Fibroblast of skin of scalp (primary cell): ENCODE measurements around the gene MTA3.

Experiments
- DNase-seq: peaks from one replicate; pipeline ENCODE4 v3.0.0-alpha.2; 2013

Gene MTA3

GRCh38 chr2:42791606-42792005 lies 223.2 kb downstream of the MTA3 start:
- DNase-seq: no peak

GRCh38 chr2:42792087-42792582 lies 223.7 kb downstream of the MTA3 start:
- peak; percentile 34 for DNase-seq

DNA sequence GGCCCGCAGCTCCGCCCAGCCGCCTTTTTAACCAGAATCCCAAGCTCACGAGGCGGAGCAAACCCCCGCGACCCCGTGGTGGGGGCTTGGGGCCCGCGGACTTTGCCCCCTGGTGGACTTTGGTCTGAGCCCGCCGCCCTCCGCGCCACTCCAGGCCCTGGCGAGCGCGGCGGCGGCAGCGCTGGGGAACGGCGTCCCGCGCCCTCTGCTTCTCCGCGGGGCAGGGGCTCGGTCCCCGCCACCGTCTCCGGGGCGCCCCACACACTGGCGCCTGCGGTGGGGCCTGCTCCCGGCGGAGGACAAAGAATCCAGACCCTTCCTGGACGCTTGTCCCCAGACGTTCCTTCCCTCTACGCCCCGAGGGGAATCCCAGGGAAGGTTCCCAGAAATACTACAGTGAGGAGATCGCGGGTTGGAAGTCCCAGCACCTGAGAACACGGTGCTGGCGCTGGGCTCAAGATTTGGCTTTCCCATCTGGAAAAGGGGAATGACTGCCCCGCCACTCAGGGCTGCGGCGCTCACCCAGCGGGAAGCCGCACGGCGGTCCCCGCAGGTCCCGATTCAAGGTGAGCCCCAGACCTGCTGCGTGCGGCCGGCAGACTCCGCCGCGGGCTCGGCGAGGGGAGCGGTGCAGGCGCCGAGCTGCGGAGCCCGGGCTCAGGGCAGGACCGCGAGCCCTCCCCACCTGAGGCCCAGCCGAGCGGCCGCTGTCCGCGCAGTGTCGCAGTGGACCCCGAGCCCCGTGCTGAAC lies 224.3 kb downstream of the MTA3 start, which contains the start of gene HAAO:
HAAO (minus strand) TSS at position 1 of the 751 bp plus-strand sequence. CDS start 47 bp downstream, outside the sequence.
- DNase-seq: no peak

DNA sequence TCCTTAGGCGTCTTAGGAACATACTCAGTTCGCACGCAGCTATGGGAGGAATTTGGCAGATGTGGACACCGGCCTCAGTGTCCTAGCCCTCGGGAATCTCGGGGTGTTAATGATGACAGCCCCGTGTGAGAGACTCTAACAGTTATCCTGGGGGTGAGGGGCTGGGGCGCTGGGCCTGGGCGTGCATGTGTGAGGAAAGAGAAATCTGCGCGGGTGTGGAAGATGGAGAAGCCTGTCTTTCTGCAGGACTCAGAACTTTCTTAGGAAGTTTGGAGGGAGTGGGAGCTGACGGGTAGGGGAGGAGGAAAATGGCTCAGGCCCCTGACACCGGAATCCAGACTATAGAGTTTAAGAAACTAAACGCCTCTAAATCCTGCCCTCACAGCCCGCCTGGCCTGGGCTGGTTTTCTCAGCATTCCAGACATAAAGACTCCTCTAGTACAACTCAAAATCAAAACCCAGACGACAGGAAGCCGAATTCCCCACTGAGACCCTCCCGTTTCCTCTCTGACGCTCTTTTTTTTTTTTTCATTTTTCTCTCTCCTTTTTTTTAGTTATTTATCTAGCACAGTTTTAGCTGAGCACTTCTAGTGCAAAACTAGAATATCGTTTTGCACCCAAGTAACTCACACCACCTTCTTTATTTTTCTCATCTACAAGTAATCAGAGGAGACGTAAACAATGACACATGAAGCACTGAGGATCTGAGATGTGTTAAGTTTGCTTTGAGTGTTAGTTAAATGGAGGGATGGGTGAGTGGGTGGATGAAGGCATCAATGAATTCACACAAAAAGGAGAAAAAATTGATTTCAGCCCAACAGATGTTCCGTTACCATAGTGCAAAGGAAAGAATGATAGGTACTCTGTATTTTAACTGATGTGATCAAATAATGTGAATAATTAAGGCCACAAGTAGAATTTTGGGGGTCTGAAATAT lies 225.2 kb downstream of the MTA3 start:
- DNase-seq: peak; percentile 72

DNA sequence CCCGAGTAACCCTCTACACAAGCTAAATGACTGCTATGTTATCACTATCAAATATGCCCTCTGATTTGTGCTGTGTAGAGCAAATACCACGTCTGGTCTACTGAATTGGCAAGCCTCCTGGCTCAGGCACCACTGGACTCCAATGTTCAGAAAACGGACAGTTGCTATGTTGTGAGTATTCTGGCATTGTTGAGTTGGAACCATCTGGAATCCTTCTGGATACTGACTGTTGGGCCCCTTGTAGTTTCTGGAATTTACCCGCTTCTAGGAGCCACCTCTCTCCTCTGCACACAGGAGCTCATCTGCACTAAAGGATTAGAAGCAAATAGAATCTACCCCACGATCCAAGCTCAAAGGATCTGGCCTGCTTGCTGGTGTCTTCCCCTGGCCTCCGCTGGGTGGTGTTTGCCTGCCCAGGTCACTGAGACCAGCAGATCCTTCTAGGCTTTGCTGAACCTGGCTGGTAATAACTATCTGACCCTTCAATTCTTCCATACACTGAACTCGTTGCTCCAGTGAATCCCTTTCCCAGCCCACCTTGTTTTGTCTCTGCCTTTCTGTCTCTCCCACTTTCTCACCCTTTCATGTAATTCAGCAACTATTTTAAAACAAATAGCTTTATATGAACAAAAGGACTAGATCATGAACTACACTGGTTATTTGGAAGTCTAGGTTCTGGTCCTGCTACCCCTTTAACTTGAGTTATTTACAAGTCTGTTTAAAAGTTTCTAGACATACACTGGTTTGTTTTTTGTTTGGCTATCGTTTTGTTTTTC lies 226.0 kb downstream of the MTA3 start:
- DNase-seq: peak; percentile 36

- DNase-seq: no peak
Observed at GRCh38 chr2:42795275-42795674, 226.8 kb downstream of the MTA3 start.

GRCh38 chr2:42795841-42796301 lies 227.4 kb downstream of the MTA3 start:
- no peak for DNase-seq

DNA sequence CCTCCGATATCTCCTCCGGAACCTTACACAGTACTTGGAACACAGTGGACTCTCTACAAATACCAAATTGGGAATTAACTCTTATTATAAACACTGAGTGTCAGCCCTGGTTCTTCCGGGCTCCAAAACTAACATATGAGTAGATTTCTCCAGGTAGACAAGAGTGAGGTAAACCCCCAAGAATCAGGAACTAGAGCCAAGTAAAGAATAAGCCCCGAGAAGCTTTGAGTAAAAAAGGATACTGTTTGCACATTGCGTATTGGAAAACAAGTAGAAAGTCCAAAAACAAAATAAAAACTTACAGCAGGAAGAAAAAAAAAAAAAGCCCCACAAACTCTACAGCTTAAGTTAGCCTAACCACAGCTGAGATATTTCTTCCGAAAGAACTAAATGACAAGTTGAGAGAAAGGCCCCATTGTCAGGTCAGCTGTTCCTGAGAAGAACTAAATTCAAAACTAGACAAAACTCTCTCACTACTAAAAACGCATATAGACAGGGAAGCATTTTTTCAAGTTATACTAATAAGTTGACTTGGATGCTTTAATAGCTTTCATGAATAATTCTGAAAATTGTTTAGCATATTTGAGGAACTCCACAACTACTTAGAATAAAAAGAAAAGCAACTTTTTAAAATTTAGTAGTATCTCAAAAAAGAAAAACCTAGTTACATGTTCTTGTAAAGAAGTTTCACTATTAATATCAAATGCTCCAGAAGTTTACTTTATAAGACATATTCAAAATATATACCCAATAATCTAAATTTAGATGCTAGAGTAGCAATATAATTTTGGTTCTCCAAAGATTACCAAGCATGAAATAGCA lies 228.2 kb downstream of the MTA3 start:
- no peak for DNase-seq

- no peak for DNase-seq
Observed at GRCh38 chr2:42797281-42797680, 228.8 kb downstream of the MTA3 start.

DNA sequence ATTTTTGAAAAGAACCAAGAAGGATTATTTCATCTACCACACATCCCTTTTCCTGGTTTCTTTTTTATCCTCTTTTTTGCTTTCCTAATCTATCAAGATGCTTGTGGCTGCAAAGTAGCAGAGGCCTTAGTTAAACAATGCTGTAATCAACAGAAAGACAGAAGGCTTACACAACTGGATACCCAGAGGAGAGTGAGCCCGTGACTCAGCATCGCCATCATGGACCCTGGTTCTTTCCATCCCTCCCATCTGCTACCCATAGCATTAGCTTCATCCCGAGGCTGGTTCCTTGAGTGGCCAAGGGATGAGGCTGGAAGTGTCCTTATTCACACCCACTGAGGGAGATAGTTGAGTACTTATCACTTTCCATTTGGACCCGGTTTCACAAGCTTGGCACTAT lies 231.4 kb downstream of the MTA3 start:
- no peak for DNase-seq

GRCh38 chr2:42800461-42800962 lies 232.1 kb downstream of the MTA3 start:
- no peak for DNase-seq

GRCh38 chr2:42800981-42801380 lies 232.5 kb downstream of the MTA3 start:
- no peak for DNase-seq

DNA sequence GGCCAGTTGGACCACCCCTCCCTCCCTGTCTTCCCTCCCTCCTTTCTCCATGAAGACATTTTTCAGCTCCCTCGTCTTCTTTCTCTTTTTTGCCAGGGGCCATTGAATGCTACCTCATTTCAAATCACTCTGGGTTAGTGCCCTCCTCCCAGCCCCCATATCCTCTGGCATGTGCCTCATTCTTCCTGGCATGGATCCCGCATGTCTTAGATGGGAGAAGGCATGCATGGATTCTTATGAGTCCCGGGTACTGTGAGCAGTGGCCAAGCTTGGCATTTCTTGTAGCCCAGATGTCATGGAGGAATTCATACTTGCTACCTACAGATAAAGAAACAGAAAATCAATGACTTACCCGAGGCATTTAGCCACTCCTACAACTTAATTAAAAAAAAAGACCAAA lies 232.9 kb downstream of the MTA3 start:
- DNase-seq: peak; percentile 50

- no peak for DNase-seq
Observed at GRCh38 chr2:42802150-42802549, 233.7 kb downstream of the MTA3 start.

DNA sequence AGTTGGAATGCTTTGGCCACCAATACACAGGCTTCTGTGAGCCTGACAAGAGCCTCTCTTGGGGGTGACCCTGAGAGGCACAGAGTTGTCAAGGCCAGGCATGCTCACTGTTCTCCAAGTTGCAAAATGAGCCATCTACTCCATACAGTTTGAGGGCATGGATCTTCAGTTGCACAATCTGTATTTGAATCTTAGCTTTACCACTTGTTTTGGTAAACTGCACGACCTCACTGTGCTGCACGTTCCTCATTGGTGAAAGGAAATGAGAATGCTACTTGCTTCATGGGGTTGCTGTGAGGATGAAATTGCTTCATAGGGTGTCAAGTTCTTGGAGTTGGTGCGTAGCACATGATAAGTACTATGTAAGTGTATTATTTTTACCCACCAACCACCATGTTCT lies 235.9 kb downstream of the MTA3 start:
- DNase-seq: no peak

DNA sequence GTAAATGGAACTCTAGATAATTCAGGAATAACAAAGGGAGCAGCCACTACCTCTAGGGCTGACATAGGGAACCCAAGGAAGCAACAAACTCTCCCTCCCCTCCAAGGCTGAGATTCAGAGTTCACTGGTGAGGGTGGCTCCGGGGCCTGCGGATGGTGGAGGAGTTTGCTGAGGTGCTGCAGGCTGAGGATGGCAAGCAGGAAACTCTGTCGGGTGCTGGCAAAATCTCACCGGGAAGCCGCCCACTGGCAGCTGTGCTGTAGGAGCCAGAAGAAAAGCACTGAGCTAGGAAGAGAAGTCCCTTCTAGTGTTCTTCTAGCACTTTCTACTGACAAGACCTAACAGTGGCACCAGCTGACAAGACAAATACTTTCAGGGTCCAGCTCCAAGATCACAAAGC lies 236.5 kb downstream of the MTA3 start:
- no peak for DNase-seq
